Measurements from ENCODE around the gene PPP1R9B. TPM values are rescaled to one million over a fixed set of nuclear protein-coding genes. Genes with fewer than 3 reads are reported as not detected.

Gene PPP1R9B
- total and polyA plus RNA-seq, 2 experiments from 2014 or later = 5.1 to 26.2 TPM

GRCh38 chr17:50097455-50097854 is 53.0 kb downstream of the PPP1R9B start:
- H3K4me1 ChIP-seq (ENCODE audit: insufficient read depth) = peaks cover 31% of the 10 kb centered on the region
- H3K9me2 ChIP-seq (replicated peaks; ENCODE audit: insufficient read depth) = no peaks in the 10 kb centered on the region
- no peak overlapping the region for H2AFZ ChIP-seq
- no peak for DNase-seq (ENCODE audit: low spot score)
- no peak overlapping the region for H3K4me3 ChIP-seq
- H4K20me1 ChIP-seq (ENCODE audit: insufficient read depth, poor library complexity, severe bottlenecking) = no peaks in the 10 kb centered on the region
- no peak overlapping the region for H3K4me2 ChIP-seq
- no peaks in the 10 kb centered on the region for H3K9me3 ChIP-seq (ENCODE audit: low read depth)
- no peaks in the 10 kb centered on the region for H3K27me3 ChIP-seq
- H3K36me3 ChIP-seq (replicated peaks; ENCODE audit: insufficient read depth, low read depth) = no peaks in the 10 kb centered on the region
- no peak overlapping the region for H3K27ac ChIP-seq
- peaks cover 14% of the 10 kb centered on the region for H3K79me2 ChIP-seq
- WGBS (ENCODE audit: low lambda C conversion rate, missing lambda C conversion rate) = 66% methylated on average over 7 of the region's 7 CpGs
- TF ChIP-seq CTCF (IDR thresholded peaks at IDR 0.05; ENCODE audit: poor library complexity) (no peak), EZH2 (IDR thresholded peaks at IDR 0.05; ENCODE audit: borderline replicate concordance) (no peak), EZH2phosphoT487 (IDR thresholded peaks at IDR 0.05; ENCODE audit: low read depth, severe bottlenecking, unreplicated experiment) (no peak)

- Histone ChIP-seq H3K9me3 (ENCODE audit: low read depth) (no peaks in the 10 kb centered on the region), H3K27ac (no peak overlapping the region), H3K36me3 (replicated peaks; ENCODE audit: insufficient read depth, low read depth) (no peaks in the 10 kb centered on the region), H3K27me3 (no peaks in the 10 kb centered on the region), H4K20me1 (ENCODE audit: insufficient read depth, poor library complexity, severe bottlenecking) (no peaks in the 10 kb centered on the region), H2AFZ (no peak overlapping the region), H3K79me2 (peaks cover 14% of the 10 kb centered on the region), H3K9me2 (replicated peaks; ENCODE audit: insufficient read depth) (no peaks in the 10 kb centered on the region), H3K4me2 (peak overlapping the region; percentile 94), H3K4me3 (no peak overlapping the region), H3K4me1 (ENCODE audit: insufficient read depth) (peaks cover 24% of the 10 kb centered on the region)
- no peak for DNase-seq (ENCODE audit: low spot score)
- TF ChIP-seq EZH2 (IDR thresholded peaks at IDR 0.05; ENCODE audit: borderline replicate concordance) (no peak), EZH2phosphoT487 (IDR thresholded peaks at IDR 0.05; ENCODE audit: low read depth, severe bottlenecking, unreplicated experiment) (no peak), CTCF (IDR thresholded peaks at IDR 0.05; ENCODE audit: poor library complexity) (no peak)
- WGBS (ENCODE audit: low lambda C conversion rate, missing lambda C conversion rate) = 87% methylated on average over 3 of the region's 3 CpGs
These were observed 53.7 kb downstream of the PPP1R9B start for GRCh38 chr17:50096758-50097157.

GRCh38 chr17:50096092-50096491 is 54.4 kb downstream of the PPP1R9B start:
- WGBS (ENCODE audit: low lambda C conversion rate, missing lambda C conversion rate) = 38% methylated on average over 6 of the region's 6 CpGs
- H2AFZ ChIP-seq = no peak overlapping the region
- peaks cover 17% of the 10 kb centered on the region for H3K4me1 ChIP-seq (ENCODE audit: insufficient read depth)

More at GRCh38 chr17:50096092-50096491, 54.4 kb downstream of the PPP1R9B start:
- no peak for DNase-seq (ENCODE audit: low spot score)
- peaks cover 14% of the 10 kb centered on the region for H3K79me2 ChIP-seq
- no peaks in the 10 kb centered on the region for H3K9me2 ChIP-seq (replicated peaks; ENCODE audit: insufficient read depth)
- H4K20me1 ChIP-seq (ENCODE audit: insufficient read depth, poor library complexity, severe bottlenecking) = no peaks in the 10 kb centered on the region
- no peaks in the 10 kb centered on the region for H3K27me3 ChIP-seq
- TF ChIP-seq CTCF (IDR thresholded peaks at IDR 0.05; ENCODE audit: poor library complexity) = no peak
- no peak for TF ChIP-seq EZH2 (IDR thresholded peaks at IDR 0.05; ENCODE audit: borderline replicate concordance)
- no peak for TF ChIP-seq EZH2phosphoT487 (IDR thresholded peaks at IDR 0.05; ENCODE audit: low read depth, severe bottlenecking, unreplicated experiment)
- H3K36me3 ChIP-seq (replicated peaks; ENCODE audit: insufficient read depth, low read depth) = no peaks in the 10 kb centered on the region
- no peaks in the 10 kb centered on the region for H3K9me3 ChIP-seq (ENCODE audit: low read depth)
- peak overlapping the region; percentile 59 for H3K27ac ChIP-seq
- H3K4me3 ChIP-seq = peak overlapping the region; percentile 88
- H3K4me2 ChIP-seq = peak overlapping the region; percentile 94

Measured in hepatocyte (in vitro differentiated cells).